GM19035 (cell line): ENCODE data around the gene NEFH.

ENCODE experiments used
- ATAC-seq: cut with Tn5 transposase; IDR thresholded peaks from one replicate; pipeline ENCODE4 v1.9.1; 2021; ENCODE audit not compliant: unreplicated experiment

The NEFH gene

GRCh38 chr22:29493636-29494035 lies 13.6 kb downstream of the NEFH start:
- ATAC-seq, result no peak

- ATAC-seq, result no peak
Measured at GRCh38 chr22:29499852-29500251, 19.8 kb downstream of the NEFH start.

- ATAC-seq, result no peak
Measured at GRCh38 chr22:29503811-29504372, 23.9 kb downstream of the NEFH start.

- no peak for ATAC-seq
Measured at GRCh38 chr22:29509298-29509697, 29.3 kb downstream of the NEFH start.

GRCh38 chr22:29509815-29510214 lies 29.8 kb downstream of the NEFH start:
- ATAC-seq, result no peak

GRCh38 chr22:29510542-29510941 lies 30.5 kb downstream of the NEFH start:
- no peak for ATAC-seq

- no peak for ATAC-seq
Measured at GRCh38 chr22:29511126-29511862, 31.3 kb downstream of the NEFH start.

GRCh38 chr22:29512031-29512430 lies 32.0 kb downstream of the NEFH start:
- ATAC-seq, result no peak

- ATAC-seq, result no peak
Measured at GRCh38 chr22:29517215-29517908, 37.3 kb downstream of the NEFH start.

- no peak for ATAC-seq
Measured at GRCh38 chr22:29518427-29518826, 38.4 kb downstream of the NEFH start.

GRCh38 chr22:29519996-29520395 lies 40.0 kb downstream of the NEFH start:
- no peak for ATAC-seq

- no peak for ATAC-seq
Measured at GRCh38 chr22:29520851-29521250, 40.8 kb downstream of the NEFH start.

GRCh38 chr22:29521526-29521925 lies 41.5 kb downstream of the NEFH start:
- ATAC-seq, result no peak

GRCh38 chr22:29523761-29524160 lies 43.7 kb downstream of the NEFH start:
- no peak for ATAC-seq

GRCh38 chr22:29524442-29525191 lies 44.6 kb downstream of the NEFH start:
- ATAC-seq, result no peak

- ATAC-seq, result no peak
Measured at GRCh38 chr22:29528144-29528543, 48.1 kb downstream of the NEFH start.

- ATAC-seq, result no peak
Measured at GRCh38 chr22:29530716-29531115, 50.7 kb downstream of the NEFH start.

GRCh38 chr22:29531419-29531818 lies 51.4 kb downstream of the NEFH start:
- ATAC-seq, result no peak

GRCh38 chr22:29536411-29536810 lies 56.4 kb downstream of the NEFH start:
- no peak for ATAC-seq

GRCh38 chr22:29539105-29539504 lies 59.1 kb downstream of the NEFH start:
- ATAC-seq, result no peak
